ENCODE measurements around the gene PRKX.

DNA sequence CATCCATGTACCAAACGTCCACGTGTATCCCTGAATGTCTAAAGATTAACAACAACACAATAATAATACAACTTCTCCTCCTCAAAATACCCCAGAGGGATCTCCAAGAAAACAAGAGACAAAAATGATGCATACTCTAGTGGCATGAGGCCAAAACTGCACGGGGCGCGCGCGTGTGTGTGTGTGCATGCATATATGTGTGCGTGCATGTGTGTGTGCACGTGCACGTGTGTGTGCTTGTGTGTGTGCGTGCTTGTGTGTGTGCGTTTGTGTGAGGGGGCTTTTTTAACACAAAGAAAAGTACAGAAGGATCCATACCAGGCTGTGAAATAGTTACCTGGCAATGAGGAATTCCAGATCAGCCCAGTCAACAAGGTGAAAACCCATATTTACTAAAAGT lies 48.5 kb downstream of the PRKX start:
- no peak for TF ChIP-seq CTCF (conservative IDR thresholded peaks at IDR 0.05)
- TF ChIP-seq ZFX (IDR thresholded peaks at IDR 0.05): no peak

Data from C4-2B (cell line).